MM.1S (cell line): ENCODE results near the gene CASTOR1.
A peak's percentile ranks its signal among the peaks of the same experiment; 100 is the strongest.

ENCODE experiments used
- DNase-seq: peaks from one replicate; pipeline ENCODE4 v3.0.0-alpha.2; 2015
- H2AFZ ChIP-seq: fragments of 300-600 bp; sonication (generic); 2 replicates; pipeline ENCODE4 v1.6.0; 2016; ENCODE audit warnings: antibody characterized with exemption, low read length
- H3F3A ChIP-seq: fragments of 300-600 bp; sonication (generic); 2 replicates; pipeline ENCODE4 v1.6.1; 2016; ENCODE audit warnings: mild to moderate bottlenecking, antibody characterized with exemption, low read length, moderate library complexity, mixed read lengths; ENCODE audit not compliant: insufficient read depth
- H3K27ac ChIP-seq: fragments of 300-600 bp; sonication (generic); 2 replicates; pipeline ENCODE4 v1.5.1; 2016; ENCODE audit warnings: mild to moderate bottlenecking, low read length
- H3K27me3 ChIP-seq: fragments of 300-600 bp; sonication (generic); replicated peaks from 2 replicates; pipeline ENCODE4 v1.6.0; 2016; ENCODE audit warnings: low read length; ENCODE audit not compliant: insufficient read depth
- H3K36me3 ChIP-seq: fragments of 300-600 bp; sonication (generic); replicated peaks from 2 replicates; pipeline ENCODE4 v1.6.1; 2016; ENCODE audit warnings: mild to moderate bottlenecking, low read length, mixed read lengths; ENCODE audit not compliant: insufficient read depth
- H3K4me1 ChIP-seq: fragments of 300-600 bp; sonication (generic); 2 replicates; pipeline ENCODE4 v1.6.1; 2016; ENCODE audit warnings: low read length, mixed read lengths
- H3K4me2 ChIP-seq: fragments of 300-600 bp; sonication (generic); 2 replicates; pipeline ENCODE4 v1.6.0; 2016; ENCODE audit warnings: low read depth, low read length
- H3K4me3 ChIP-seq: fragments of 300-600 bp; sonication (generic); 2 replicates; pipeline ENCODE4 v1.5.1; 2016; ENCODE audit warnings: low read length, mixed read lengths
- H3K79me2 ChIP-seq: fragments of 300-600 bp; sonication (generic); 2 replicates; pipeline ENCODE4 v1.6.1; 2016; ENCODE audit warnings: mixed run types, low read length, mixed read lengths
- H3K9ac ChIP-seq: fragments of 300-600 bp; sonication (generic); 2 replicates; pipeline ENCODE4 v1.6.1; 2016; ENCODE audit warnings: low read length, mixed read lengths
- H3K9me2 ChIP-seq: fragments of 300-600 bp; sonication (generic); replicated peaks from 2 replicates; pipeline ENCODE4 v1.6.1; 2016; ENCODE audit warnings: mild to moderate bottlenecking, low read length, mixed read lengths; ENCODE audit not compliant: insufficient read depth
- H3K9me3 ChIP-seq: fragments of 300-600 bp; sonication (generic); replicated peaks from 2 replicates; pipeline ENCODE4 v1.6.1; 2016; ENCODE audit warnings: mild to moderate bottlenecking, low read length, mixed read lengths; ENCODE audit not compliant: insufficient read depth
- H4K20me1 ChIP-seq: fragments of 300-600 bp; sonication (generic); 2 replicates; pipeline ENCODE4 v1.6.1; 2016; ENCODE audit warnings: mild to moderate bottlenecking, low read length, moderate library complexity, mixed read lengths; ENCODE audit not compliant: insufficient read depth
- CTCF ChIP-seq: fragments of 300-600 bp; sonication (generic); IDR thresholded peaks from 2 replicates; pipeline ENCODE4 v1.5.1; 2016; ENCODE audit warnings: antibody characterized with exemption, low read length, mixed read lengths
- EZH2 ChIP-seq: fragments of 300-600 bp; sonication (generic); optimal IDR thresholded peaks from 2 replicates; pipeline ENCODE3; 2017; ENCODE audit warnings: low read depth, mild to moderate bottlenecking, antibody characterized with exemption, low read length, mixed read lengths
- EZH2phosphoT487 ChIP-seq: fragments of 300-600 bp; sonication (generic); IDR thresholded peaks from 2 replicates; pipeline ENCODE4 v1.6.1; 2018; ENCODE audit warnings: antibody characterized with exemption, low read length

Gene CASTOR1

GRCh38 chr22:30308093-30308492, 18.8 kb upstream of the CASTOR1 start:
- Histone ChIP-seq H3K4me3 (no peak overlapping the region), H3K27me3 (no peaks in the 10 kb centered on the region), H3K79me2 (peaks cover 65% of the 10 kb centered on the region), H3K9me2 (no peaks in the 10 kb centered on the region), H3K36me3 (no peaks in the 10 kb centered on the region), H3K27ac (peak overlapping the region; percentile 33; the same call in 1 of the 2 replicates), H3K4me2 (no peak overlapping the region), H3K9ac (no peak overlapping the region), H4K20me1 (no peaks in the 10 kb centered on the region), H3K4me1 (peaks cover 69% of the 10 kb centered on the region), H2AFZ (no peak overlapping the region), H3K9me3 (no peaks in the 10 kb centered on the region), H3F3A (peaks cover 31% of the 10 kb centered on the region)
- TF ChIP-seq EZH2 (no peak), CTCF (no peak), EZH2phosphoT487 (no peak)
- no peak for DNase-seq

GRCh38 chr22:30307041-30307574, 17.8 kb upstream of the CASTOR1 start:
- no peak for DNase-seq
- Histone ChIP-seq H3K4me3 (no peak overlapping the region), H3K27me3 (no peaks in the 10 kb centered on the region), H3K9ac (peak overlapping the region; percentile 48; the same call in 1 of the 2 replicates), H3K9me2 (no peaks in the 10 kb centered on the region), H3K4me1 (peaks cover 79% of the 10 kb centered on the region), H2AFZ (peak overlapping the region; percentile 16; the same call in 1 of the 2 replicates), H3K27ac (peak overlapping the region; percentile 76), H3F3A (peaks cover 31% of the 10 kb centered on the region), H3K79me2 (peaks cover 58% of the 10 kb centered on the region), H3K36me3 (no peaks in the 10 kb centered on the region), H3K9me3 (no peaks in the 10 kb centered on the region), H3K4me2 (peak overlapping the region; percentile 87), H4K20me1 (no peaks in the 10 kb centered on the region)
- TF ChIP-seq EZH2phosphoT487 = no peak
- no peak for TF ChIP-seq CTCF
- no peak for TF ChIP-seq EZH2

- Histone ChIP-seq H3K9ac (peak overlapping the region; percentile 48; the same call in 1 of the 2 replicates), H3K36me3 (no peaks in the 10 kb centered on the region), H2AFZ (peak overlapping the region; percentile 16; the same call in 1 of the 2 replicates), H3K27me3 (no peaks in the 10 kb centered on the region), H3K4me3 (peak overlapping the region; percentile 41; the same call in 1 of the 2 replicates), H4K20me1 (no peaks in the 10 kb centered on the region), H3K4me1 (peaks cover 83% of the 10 kb centered on the region), H3K9me2 (no peaks in the 10 kb centered on the region), H3K27ac (peak overlapping the region; percentile 76), H3K79me2 (peaks cover 53% of the 10 kb centered on the region), H3F3A (peaks cover 31% of the 10 kb centered on the region), H3K4me2 (peak overlapping the region; percentile 87), H3K9me3 (no peaks in the 10 kb centered on the region)
- no peak for TF ChIP-seq CTCF
- no peak for TF ChIP-seq EZH2
- no peak for TF ChIP-seq EZH2phosphoT487
- DNase-seq = peak; percentile 37
Observed at GRCh38 chr22:30306627-30307011, 17.3 kb upstream of the CASTOR1 start.
